Measurements from ENCODE around the gene PRL. TPM values are rescaled to one million over a fixed set of nuclear protein-coding genes. Genes with fewer than 3 reads are reported as not detected.

Gene PRL
- total RNA-seq, 2 donors from 2014 or later: not detected

DNA sequence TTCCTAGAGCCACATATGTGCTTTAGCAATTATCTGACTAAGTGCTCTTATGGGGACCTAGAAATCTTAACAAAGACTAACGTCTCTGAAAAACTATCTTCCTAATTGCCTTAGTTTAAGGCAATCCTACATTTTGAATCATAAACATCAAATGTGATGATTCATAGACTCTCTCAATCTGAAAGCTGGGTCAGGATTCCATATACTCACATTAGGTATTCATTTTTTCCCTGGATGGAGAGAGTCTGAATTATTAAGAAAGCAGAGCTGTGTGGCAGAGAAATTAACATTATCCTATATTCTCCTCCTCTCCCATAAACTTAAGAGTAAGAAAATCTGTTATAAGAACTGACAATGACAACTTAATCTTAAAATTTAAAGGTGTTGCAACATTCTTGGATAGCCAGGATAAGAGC lies 1.6 kb upstream of the PRL start:
- intact Hi-C loops (cut with DNase I): no loop called here
- DNase-seq (ENCODE audit: low spot score): no peak

DNA sequence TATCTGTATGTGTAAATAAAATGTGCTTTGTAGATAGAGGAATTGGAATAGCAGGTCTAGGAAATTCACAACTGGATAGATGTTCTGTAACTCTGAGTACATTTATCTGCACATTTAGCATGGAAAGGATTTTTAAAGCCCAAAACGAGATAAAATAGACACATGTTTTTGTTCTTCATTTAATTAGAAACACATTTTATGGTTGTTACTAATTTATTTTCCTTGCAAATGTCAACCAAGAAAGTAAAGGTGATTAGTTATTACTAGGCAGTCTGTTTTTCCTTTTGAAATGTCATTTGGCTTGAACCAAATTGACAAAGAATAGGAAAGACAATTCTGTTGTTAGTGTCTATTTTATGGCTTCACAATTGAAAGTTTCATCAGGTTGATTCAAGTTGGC lies 769 bp downstream of the PRL start:
- no peak for DNase-seq (ENCODE audit: low spot score)
- intact Hi-C loops (cut with DNase I): no loop called here

- intact Hi-C loops (cut with DNase I): no loop called here
- DNase-seq (ENCODE audit: low spot score): no peak
Observed at GRCh38 chr6:22295145-22295544, 1.7 kb downstream of the PRL start.

GRCh38 chr6:22294301-22294700 lies 2.5 kb downstream of the PRL start:
- no peak for DNase-seq (ENCODE audit: low spot score)
- intact Hi-C loops (cut with DNase I): no loop called here

DNA sequence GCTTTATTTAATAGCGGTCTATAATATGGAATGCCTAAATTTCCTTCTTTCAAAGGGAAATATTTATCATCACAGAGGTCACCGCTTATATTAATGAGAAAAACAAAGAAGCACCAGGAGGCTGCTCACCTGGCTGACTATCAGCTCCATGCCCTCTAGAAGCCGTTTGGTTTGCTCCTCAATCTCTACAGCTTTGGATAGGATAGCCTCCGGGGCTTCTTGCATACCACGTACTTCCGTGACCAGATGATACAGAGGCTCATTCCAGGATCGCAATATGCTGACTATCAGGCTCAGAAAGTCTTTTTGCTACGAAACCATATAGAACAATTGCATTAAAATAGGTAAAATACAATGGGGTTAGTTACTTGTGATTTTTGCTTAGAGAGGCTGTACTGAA lies 6.8 kb downstream of the PRL start:
- intact Hi-C loops (cut with DNase I): no loop called here
- DNase-seq (ENCODE audit: low spot score): no peak

- intact Hi-C loops (cut with DNase I): no loop called here
- DNase-seq (ENCODE audit: low spot score): no peak
Observed at GRCh38 chr6:22288721-22289120, 8.1 kb downstream of the PRL start.

DNA sequence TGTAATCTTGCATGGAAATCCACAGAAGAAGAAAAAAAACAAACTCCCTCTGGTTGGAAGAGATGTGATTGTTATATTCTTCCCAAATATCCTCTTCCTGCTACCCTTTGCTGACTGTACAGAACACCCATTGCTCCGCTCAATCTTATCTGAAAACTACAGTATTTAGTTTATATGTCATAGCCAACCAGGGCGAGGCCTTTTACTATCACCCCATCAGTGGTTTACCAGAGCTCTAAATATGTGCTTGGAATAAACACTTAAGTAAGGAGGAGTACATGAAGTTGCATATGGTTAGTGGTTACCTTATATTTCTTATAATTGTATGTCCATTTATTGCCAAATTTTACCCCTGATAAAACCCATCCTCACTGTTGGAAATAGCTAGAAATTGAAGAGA lies 12.2 kb downstream of the PRL start:
- intact Hi-C loops (cut with DNase I): no loop called here
- DNase-seq (ENCODE audit: low spot score): no peak

GRCh38 chr6:22281341-22282085 lies 15.3 kb downstream of the PRL start:
- intact Hi-C loops (cut with DNase I): no loop called here
- DNase-seq (ENCODE audit: low spot score): no peak

DNA sequence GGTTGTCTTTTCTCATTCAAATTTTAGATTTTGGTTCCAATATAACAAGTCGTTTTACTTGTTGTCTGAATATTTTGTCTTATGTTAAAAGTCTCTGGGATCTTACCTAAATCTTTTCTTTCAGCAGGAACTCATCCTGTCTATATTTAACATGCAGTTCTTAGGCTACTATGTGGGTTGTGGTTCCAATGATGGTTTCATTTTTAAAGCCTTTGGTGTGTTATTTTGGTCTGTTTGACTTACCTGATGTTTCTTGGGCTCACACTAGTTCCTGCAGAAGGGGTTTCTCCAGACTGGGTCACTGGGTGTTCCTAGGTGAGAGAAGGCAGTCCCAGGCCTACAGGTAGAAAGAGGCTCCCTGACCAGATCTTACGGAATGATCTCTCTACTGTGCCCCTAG lies 17.4 kb downstream of the PRL start:
- DNase-seq (ENCODE audit: low spot score): no peak
- intact Hi-C loops (cut with DNase I): no loop called here

DNA sequence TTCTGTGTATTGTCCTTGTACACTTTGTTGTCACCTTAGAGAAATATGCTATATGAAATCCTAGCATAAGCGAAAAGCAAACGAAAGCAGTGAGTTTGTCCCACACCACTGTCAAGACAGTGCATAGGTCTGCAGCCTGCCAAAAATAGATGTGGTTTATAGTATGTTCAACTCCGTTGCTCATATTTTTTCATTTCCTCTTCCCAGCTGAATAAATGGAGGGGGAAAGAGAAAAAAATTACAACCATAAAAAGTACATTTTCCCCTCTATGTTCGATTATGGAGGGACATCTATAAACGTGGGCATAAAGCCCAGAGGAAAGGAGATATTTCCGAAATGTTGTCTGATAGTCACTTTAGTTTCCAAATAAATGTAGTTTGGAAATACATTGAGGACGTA lies 25.8 kb downstream of the PRL start:
- intact Hi-C loops (cut with DNase I): no loop called here
- DNase-seq (ENCODE audit: low spot score): no peak

DNA sequence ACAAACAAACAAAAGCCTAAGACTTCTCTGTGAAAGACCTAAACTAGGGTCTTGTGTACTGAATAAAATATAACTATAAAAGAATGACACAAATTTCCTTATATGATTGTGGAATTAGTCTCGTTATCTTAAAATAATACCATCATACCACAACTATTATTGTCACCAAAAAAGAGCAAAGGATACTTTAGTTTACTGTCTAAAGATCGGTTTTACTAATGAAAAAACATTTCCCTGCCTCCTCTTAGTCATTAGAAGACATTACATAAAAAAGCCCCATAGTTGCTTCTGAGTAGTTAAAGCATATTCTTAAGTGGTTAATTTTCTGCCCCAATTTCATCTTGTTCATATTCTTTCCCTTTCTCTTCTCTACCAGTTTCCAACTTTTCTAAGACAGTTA lies 33.1 kb downstream of the PRL start:
- intact Hi-C loops (cut with DNase I): no loop called here
- no peak for DNase-seq (ENCODE audit: low spot score)

- intact Hi-C loops (cut with DNase I): no loop called here
- DNase-seq (ENCODE audit: low spot score): no peak
Observed at GRCh38 chr6:22254886-22255285, 42.0 kb downstream of the PRL start.

DNA sequence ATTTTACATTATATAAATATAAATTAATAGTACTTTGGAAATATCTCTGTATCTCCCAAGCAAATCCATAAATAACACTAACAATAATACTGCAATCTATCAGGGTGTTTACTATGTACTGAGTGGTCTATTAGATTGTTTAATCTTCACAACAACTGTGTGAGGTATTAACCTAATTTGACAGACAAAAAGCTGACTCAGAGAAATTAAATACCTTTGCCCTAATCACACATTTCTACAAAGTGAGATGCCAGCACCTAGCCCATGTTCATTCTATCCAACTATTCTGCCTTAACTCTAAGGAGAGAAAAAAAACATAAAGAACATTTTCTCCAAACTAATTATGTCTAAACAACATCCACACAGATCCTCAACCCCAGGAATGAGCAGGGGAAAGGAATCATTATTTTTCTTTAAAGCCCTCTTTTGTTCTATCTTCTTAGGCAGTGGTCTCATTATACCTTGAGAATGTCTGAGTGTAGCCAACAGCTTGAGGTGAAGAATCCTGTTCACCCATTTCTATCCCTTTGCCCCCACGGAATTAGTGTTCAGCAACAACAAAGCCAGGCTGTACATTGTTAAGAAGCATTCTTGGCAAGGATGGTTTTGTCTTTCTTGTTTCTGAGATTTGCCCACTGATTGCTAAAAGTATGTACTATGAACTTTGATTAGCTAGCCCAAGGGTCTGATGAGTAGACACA lies 42.7 kb downstream of the PRL start:
- no peak for DNase-seq (ENCODE audit: low spot score)
- intact Hi-C loops (cut with DNase I): no loop called here

- DNase-seq (ENCODE audit: low spot score): no peak
- intact Hi-C loops (cut with DNase I): no loop called here
Observed at GRCh38 chr6:22251348-22251747, 45.5 kb downstream of the PRL start.

GRCh38 chr6:22250486-22250885 lies 46.4 kb downstream of the PRL start:
- DNase-seq (ENCODE audit: low spot score): no peak
- intact Hi-C loops (cut with DNase I): no loop called here

GRCh38 chr6:22249711-22250350 lies 47.0 kb downstream of the PRL start:
- DNase-seq (ENCODE audit: low spot score): no peak
- intact Hi-C loops (cut with DNase I): no loop called here

DNA sequence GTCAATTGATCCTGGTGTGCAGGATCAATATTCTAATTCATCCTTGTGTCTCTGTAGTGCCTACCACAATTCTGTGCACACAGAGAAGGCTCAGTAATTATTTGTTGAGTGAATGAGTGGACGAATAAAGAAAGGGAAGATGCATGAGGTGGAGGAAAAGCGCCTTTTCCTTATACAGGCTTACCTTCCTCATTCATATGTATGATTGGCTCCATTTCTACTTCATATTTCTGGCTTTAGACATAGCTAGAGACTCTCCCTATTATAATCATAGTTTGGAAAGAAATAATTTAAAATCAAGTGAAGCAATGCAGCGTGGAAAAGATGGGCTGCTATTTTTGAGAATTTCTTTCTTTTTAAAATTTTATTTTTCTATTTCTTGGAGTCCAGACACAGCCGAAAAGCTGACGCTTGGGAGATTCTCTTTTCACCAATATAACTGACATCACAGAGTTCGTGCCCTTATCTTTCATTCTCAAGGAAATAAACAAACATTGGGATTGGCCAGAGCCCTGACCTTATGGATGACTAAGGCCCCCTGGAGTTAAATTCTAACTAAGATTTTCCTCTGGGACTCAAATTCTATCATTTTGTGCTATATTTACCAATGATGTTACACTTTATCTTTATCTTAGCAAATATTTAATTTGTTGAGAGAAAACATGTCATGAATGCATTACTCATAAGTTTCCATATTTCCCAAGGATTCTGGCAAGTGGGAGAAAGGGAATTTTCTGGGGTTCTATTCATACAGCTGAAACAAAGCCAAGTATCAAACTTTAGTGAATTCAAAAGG lies 48.1 kb downstream of the PRL start:
- intact Hi-C loops (cut with DNase I): no loop called here
- DNase-seq (ENCODE audit: low spot score): no peak

- intact Hi-C loops (cut with DNase I): no loop called here
- no peak for DNase-seq (ENCODE audit: low spot score)
Observed at GRCh38 chr6:22247916-22248482, 48.8 kb downstream of the PRL start.

DNA sequence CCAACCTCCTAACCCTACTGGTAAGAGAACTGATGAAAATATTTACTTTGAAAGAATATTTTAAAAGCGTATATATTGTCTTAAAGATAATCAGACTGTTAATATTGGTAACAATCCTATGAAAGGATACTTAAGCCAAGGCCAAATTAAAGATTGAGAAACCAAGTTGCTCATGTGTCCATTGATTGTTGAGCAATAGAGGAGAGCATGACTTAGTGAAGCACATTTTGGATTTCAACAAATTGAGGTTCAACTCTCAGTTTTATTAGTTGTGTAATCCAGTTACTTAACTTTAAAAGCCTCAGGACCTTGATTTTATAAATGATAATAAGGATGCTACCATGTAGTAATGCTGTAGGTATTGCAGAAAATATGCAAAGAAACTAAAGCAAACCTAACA lies 56.8 kb downstream of the PRL start:
- DNase-seq (ENCODE audit: low spot score): no peak
- intact Hi-C loops (cut with DNase I): no loop called here
